Sigmoid colon (tissue), 4 donors: Measurements from ENCODE around the gene CEL.

Experiments
- POLR2A ChIP-seq, 2 donors: fragments of 450-650 bp; IDR thresholded peaks; one replicate each; pipeline ENCODE4 v1.6.1; 2016; ENCODE audit warnings: antibody characterized with exemption in 2 of 2, mild to moderate bottlenecking in 2 of 2, moderate library complexity in 2 of 2
- POLR2AphosphoS5 ChIP-seq, 4 donors: sonication (generic); formaldehyde crosslinking; IDR thresholded peaks; one replicate each; pipeline ENCODE4 v1.6.1; 2017; ENCODE audit warnings: antibody characterized with exemption in 4 of 4
- TF ChIP-seq, protein P1 (sequence below), 4 experiments: fragments of 450-650 bp in 3 of 4; fragments of 200-600 bp in 1 of 4; IDR thresholded peaks; one replicate each; pipeline ENCODE4 v1.5.1; 2016 to 2019; ENCODE audit warnings: antibody characterized with exemption in 4 of 4, mild to moderate bottlenecking in 3 of 4, moderate library complexity in 2 of 4

DNA sequence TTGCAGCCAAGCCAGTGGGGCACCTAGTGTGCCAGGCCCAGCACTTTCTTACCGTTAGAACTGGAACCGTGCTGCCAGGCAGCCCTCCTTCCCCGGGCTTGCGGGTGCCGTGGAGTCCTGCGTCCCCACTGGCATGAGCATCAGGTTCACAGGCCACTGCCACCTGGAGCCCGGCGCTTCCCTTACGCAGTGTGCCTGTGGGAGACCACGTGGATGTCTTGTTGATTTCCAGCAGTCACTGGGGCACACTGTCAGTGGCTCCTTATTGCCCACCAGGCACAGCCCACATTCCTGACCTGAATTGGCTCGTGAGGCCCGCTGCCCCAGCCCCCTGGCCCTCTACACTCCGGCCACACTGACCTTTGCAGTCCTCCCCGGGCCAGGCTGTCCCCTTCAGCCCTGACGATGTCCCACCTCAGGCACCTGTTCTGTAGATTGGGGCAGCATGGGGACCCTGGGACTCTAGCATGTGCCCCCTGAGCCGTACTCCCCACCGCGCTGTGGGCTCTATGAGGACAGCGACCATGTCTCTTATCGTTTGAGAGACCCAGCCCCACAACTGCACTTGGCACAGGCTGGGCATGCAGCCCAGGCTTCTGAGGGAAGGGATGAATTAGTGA, 10.4 kb upstream of the CEL start:
- TF ChIP-seq, protein P1, sequence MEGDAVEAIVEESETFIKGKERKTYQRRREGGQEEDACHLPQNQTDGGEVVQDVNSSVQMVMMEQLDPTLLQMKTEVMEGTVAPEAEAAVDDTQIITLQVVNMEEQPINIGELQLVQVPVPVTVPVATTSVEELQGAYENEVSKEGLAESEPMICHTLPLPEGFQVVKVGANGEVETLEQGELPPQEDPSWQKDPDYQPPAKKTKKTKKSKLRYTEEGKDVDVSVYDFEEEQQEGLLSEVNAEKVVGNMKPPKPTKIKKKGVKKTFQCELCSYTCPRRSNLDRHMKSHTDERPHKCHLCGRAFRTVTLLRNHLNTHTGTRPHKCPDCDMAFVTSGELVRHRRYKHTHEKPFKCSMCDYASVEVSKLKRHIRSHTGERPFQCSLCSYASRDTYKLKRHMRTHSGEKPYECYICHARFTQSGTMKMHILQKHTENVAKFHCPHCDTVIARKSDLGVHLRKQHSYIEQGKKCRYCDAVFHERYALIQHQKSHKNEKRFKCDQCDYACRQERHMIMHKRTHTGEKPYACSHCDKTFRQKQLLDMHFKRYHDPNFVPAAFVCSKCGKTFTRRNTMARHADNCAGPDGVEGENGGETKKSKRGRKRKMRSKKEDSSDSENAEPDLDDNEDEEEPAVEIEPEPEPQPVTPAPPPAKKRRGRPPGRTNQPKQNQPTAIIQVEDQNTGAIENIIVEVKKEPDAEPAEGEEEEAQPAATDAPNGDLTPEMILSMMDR (IDR thresholded peaks at IDR 0.05): no peak
- TF ChIP-seq POLR2A (IDR thresholded peaks at IDR 0.05) (no peak), POLR2AphosphoS5 (IDR thresholded peaks at IDR 0.05) (no peak)
